ENCODE data around the gene SLC37A3.

- TF ChIP-seq CTCF (IDR thresholded peaks at IDR 0.05; ENCODE audit: poor library complexity) (no peak), EZH2 (IDR thresholded peaks at IDR 0.05; ENCODE audit: borderline replicate concordance) (no peak)
These were observed 39.8 kb downstream of the SLC37A3 start for GRCh38 chr7:140358412-140359051.
